Measurements from ENCODE around the gene MARCHF10.

Gene MARCHF10

GRCh38 chr17:62781831-62782251, 26.3 kb downstream of the MARCHF10 start:
- Histone ChIP-seq H3K9ac (ENCODE audit: low read depth, low read length, poor library complexity) (no peak overlapping the region), H3K27me3 (ENCODE audit: control insufficient read depth in 3 of 3, insufficient read depth in 3 of 3, low read depth in 1 of 3, low read length in 3 of 3) (no peaks in the 10 kb centered on the region), H3K4me3 (ENCODE audit: low read length in 2 of 2) (no peak overlapping the region), H3K4ac (ENCODE audit: low read length) (no peak overlapping the region), H3K23ac (ENCODE audit: low read depth, low read length, poor library complexity) (no peak overlapping the region), H2AFZ (ENCODE audit: low read length) (no peak overlapping the region), H3K18ac (ENCODE audit: low read length) (no peak overlapping the region), H3K36me3 (replicated peaks in 1 of 2; ENCODE audit: control insufficient read depth in 2 of 2, insufficient read depth in 2 of 2, low read length in 2 of 2) (no peaks in the 10 kb centered on the region), H2AK5ac (ENCODE audit: low read depth, low read length) (no peak overlapping the region), H2BK5ac (ENCODE audit: low read length) (no peak overlapping the region), H3K4me2 (ENCODE audit: insufficient read depth, low read length, poor library complexity, severe bottlenecking) (no peak overlapping the region), H4K91ac (ENCODE audit: low read depth, low read length, poor library complexity) (no peak overlapping the region), H3K27ac (replicated peaks; ENCODE audit: low read length) (no peak overlapping the region), H4K8ac (ENCODE audit: low read depth, low read length) (no peak overlapping the region), H2BK120ac (ENCODE audit: low read depth, low read length) (no peak overlapping the region), H3K9me3 (replicated peaks in 1 of 2; ENCODE audit: control insufficient read depth in 2 of 2, insufficient read depth in 1 of 2, low read depth in 1 of 2, low read length in 2 of 2) (peaks cover 0 to 17% of the 10 kb centered on the region in 2 donors), H2BK12ac (ENCODE audit: low read length) (no peak overlapping the region), H3K4me1 (ENCODE audit: control insufficient read depth in 2 of 2, insufficient read depth in 1 of 2, low read depth in 1 of 2, low read length in 2 of 2) (peaks cover 0 to 8% of the 10 kb centered on the region in 2 donors), H2BK15ac (ENCODE audit: low read length) (no peak overlapping the region), H3K79me1 (ENCODE audit: low read depth, low read length) (no peaks in the 10 kb centered on the region), H3K14ac (ENCODE audit: low read length) (no peak overlapping the region)
- no peak for DNase-seq (ENCODE audit: low spot score)
- no CpG with 5 or more reads among the region's 2 CpGs for WGBS, 2 donors (ENCODE audit: extremely low coverage in 2 of 2, insufficient read length in 2 of 2, insufficient replicate concordance in 1 of 2)

- Histone ChIP-seq H3K23ac (ENCODE audit: low read depth, low read length, poor library complexity) (no peak overlapping the region), H3K27ac (replicated peaks; ENCODE audit: low read length) (no peak overlapping the region), H2BK120ac (ENCODE audit: low read depth, low read length) (no peak overlapping the region), H4K91ac (ENCODE audit: low read depth, low read length, poor library complexity) (no peak overlapping the region), H3K27me3 (ENCODE audit: control insufficient read depth in 3 of 3, insufficient read depth in 3 of 3, low read depth in 1 of 3, low read length in 3 of 3) (no peaks in the 10 kb centered on the region), H3K4me3 (ENCODE audit: low read length in 2 of 2) (no peak overlapping the region), H2BK12ac (ENCODE audit: low read length) (no peak overlapping the region), H3K4me2 (ENCODE audit: insufficient read depth, low read length, poor library complexity, severe bottlenecking) (no peak overlapping the region), H4K8ac (ENCODE audit: low read depth, low read length) (no peak overlapping the region), H3K9ac (ENCODE audit: low read depth, low read length, poor library complexity) (no peak overlapping the region), H3K18ac (ENCODE audit: low read length) (no peak overlapping the region), H3K9me3 (replicated peaks in 1 of 2; ENCODE audit: control insufficient read depth in 2 of 2, insufficient read depth in 1 of 2, low read depth in 1 of 2, low read length in 2 of 2) (peaks cover 0 to 17% of the 10 kb centered on the region in 2 donors), H3K14ac (ENCODE audit: low read length) (no peak overlapping the region), H3K36me3 (replicated peaks in 1 of 2; ENCODE audit: control insufficient read depth in 2 of 2, insufficient read depth in 2 of 2, low read length in 2 of 2) (no peaks in the 10 kb centered on the region), H3K79me1 (ENCODE audit: low read depth, low read length) (no peaks in the 10 kb centered on the region), H2BK15ac (ENCODE audit: low read length) (no peak overlapping the region), H3K4me1 (ENCODE audit: control insufficient read depth in 2 of 2, insufficient read depth in 1 of 2, low read depth in 1 of 2, low read length in 2 of 2) (peaks cover 0 to 8% of the 10 kb centered on the region in 2 donors), H2AFZ (ENCODE audit: low read length) (no peak overlapping the region), H2BK5ac (ENCODE audit: low read length) (no peak overlapping the region), H3K4ac (ENCODE audit: low read length) (no peak overlapping the region), H2AK5ac (ENCODE audit: low read depth, low read length) (no peak overlapping the region)
- WGBS, 2 donors (ENCODE audit: extremely low coverage in 2 of 2, insufficient read length in 2 of 2, insufficient replicate concordance in 1 of 2) = no CpG with 5 or more reads among the region's 3 CpGs
- DNase-seq (ENCODE audit: low spot score) = no peak
These were observed 26.8 kb downstream of the MARCHF10 start for GRCh38 chr17:62781356-62781755.

GRCh38 chr17:62780951-62781350, 27.2 kb downstream of the MARCHF10 start:
- DNase-seq (ENCODE audit: low spot score) = no peak
- Histone ChIP-seq H3K27ac (replicated peaks; ENCODE audit: low read length) (no peak overlapping the region), H3K79me1 (ENCODE audit: low read depth, low read length) (no peaks in the 10 kb centered on the region), H3K23ac (ENCODE audit: low read depth, low read length, poor library complexity) (no peak overlapping the region), H3K4me1 (ENCODE audit: control insufficient read depth in 2 of 2, insufficient read depth in 1 of 2, low read depth in 1 of 2, low read length in 2 of 2) (peaks cover 2 to 8% of the 10 kb centered on the region in 2 donors), H3K36me3 (replicated peaks in 1 of 2; ENCODE audit: control insufficient read depth in 2 of 2, insufficient read depth in 2 of 2, low read length in 2 of 2) (no peaks in the 10 kb centered on the region), H3K14ac (ENCODE audit: low read length) (no peak overlapping the region), H4K91ac (ENCODE audit: low read depth, low read length, poor library complexity) (no peak overlapping the region), H3K27me3 (ENCODE audit: control insufficient read depth in 3 of 3, insufficient read depth in 3 of 3, low read depth in 1 of 3, low read length in 3 of 3) (no peaks in the 10 kb centered on the region), H2BK5ac (ENCODE audit: low read length) (no peak overlapping the region), H2BK12ac (ENCODE audit: low read length) (no peak overlapping the region), H3K4me2 (ENCODE audit: insufficient read depth, low read length, poor library complexity, severe bottlenecking) (no peak overlapping the region), H3K18ac (ENCODE audit: low read length) (no peak overlapping the region), H3K9ac (ENCODE audit: low read depth, low read length, poor library complexity) (no peak overlapping the region), H2AFZ (ENCODE audit: low read length) (no peak overlapping the region), H4K8ac (ENCODE audit: low read depth, low read length) (no peak overlapping the region), H3K4me3 (ENCODE audit: low read length in 2 of 2) (no peak overlapping the region), H2BK120ac (ENCODE audit: low read depth, low read length) (no peak overlapping the region), H3K4ac (ENCODE audit: low read length) (no peak overlapping the region), H3K9me3 (replicated peaks in 1 of 2; ENCODE audit: control insufficient read depth in 2 of 2, insufficient read depth in 1 of 2, low read depth in 1 of 2, low read length in 2 of 2) (peaks cover 0 to 17% of the 10 kb centered on the region in 2 donors), H2BK15ac (ENCODE audit: low read length) (no peak overlapping the region), H2AK5ac (ENCODE audit: low read depth, low read length) (no peak overlapping the region)
- no CpG with 5 or more reads among the region's 6 CpGs for WGBS, 2 donors (ENCODE audit: extremely low coverage in 2 of 2, insufficient read length in 2 of 2, insufficient replicate concordance in 1 of 2)

- WGBS, 2 donors (ENCODE audit: extremely low coverage in 2 of 2, insufficient read length in 2 of 2, insufficient replicate concordance in 1 of 2) = no CpG with 5 or more reads among the region's 7 CpGs
These were observed 27.8 kb downstream of the MARCHF10 start for GRCh38 chr17:62780269-62780668.

More at GRCh38 chr17:62780269-62780668, 27.8 kb downstream of the MARCHF10 start:
- Histone ChIP-seq H3K4ac (ENCODE audit: low read length) (no peak overlapping the region), H2AFZ (ENCODE audit: low read length) (no peak overlapping the region), H3K27ac (replicated peaks; ENCODE audit: low read length) (no peak overlapping the region), H3K36me3 (replicated peaks in 1 of 2; ENCODE audit: control insufficient read depth in 2 of 2, insufficient read depth in 2 of 2, low read length in 2 of 2) (no peaks in the 10 kb centered on the region), H4K91ac (ENCODE audit: low read depth, low read length, poor library complexity) (no peak overlapping the region), H3K18ac (ENCODE audit: low read length) (no peak overlapping the region), H3K79me1 (ENCODE audit: low read depth, low read length) (no peaks in the 10 kb centered on the region), H2AK5ac (ENCODE audit: low read depth, low read length) (no peak overlapping the region), H3K4me3 (ENCODE audit: low read length in 2 of 2) (no peak overlapping the region), H3K9me3 (replicated peaks in 1 of 2; ENCODE audit: control insufficient read depth in 2 of 2, insufficient read depth in 1 of 2, low read depth in 1 of 2, low read length in 2 of 2) (peaks cover 0 to 17% of the 10 kb centered on the region in 2 donors), H2BK120ac (ENCODE audit: low read depth, low read length) (no peak overlapping the region), H3K4me2 (ENCODE audit: insufficient read depth, low read length, poor library complexity, severe bottlenecking) (no peak overlapping the region), H3K9ac (ENCODE audit: low read depth, low read length, poor library complexity) (no peak overlapping the region), H2BK5ac (ENCODE audit: low read length) (no peak overlapping the region), H3K27me3 (ENCODE audit: control insufficient read depth in 3 of 3, insufficient read depth in 3 of 3, low read depth in 1 of 3, low read length in 3 of 3) (no peaks in the 10 kb centered on the region), H3K23ac (ENCODE audit: low read depth, low read length, poor library complexity) (no peak overlapping the region), H2BK15ac (ENCODE audit: low read length) (no peak overlapping the region), H2BK12ac (ENCODE audit: low read length) (no peak overlapping the region), H4K8ac (ENCODE audit: low read depth, low read length) (no peak overlapping the region), H3K4me1 (ENCODE audit: control insufficient read depth in 2 of 2, insufficient read depth in 1 of 2, low read depth in 1 of 2, low read length in 2 of 2) (peaks cover 2 to 8% of the 10 kb centered on the region in 2 donors), H3K14ac (ENCODE audit: low read length) (no peak overlapping the region)
- DNase-seq (ENCODE audit: low spot score) = no peak
